ENCODE results near the gene SLC38A10. TPM values are rescaled to one million over a fixed set of nuclear protein-coding genes. Genes with fewer than 3 reads are reported as not detected.
A peak's percentile ranks its signal among the peaks of the same experiment; 100 is the strongest.

Gene SLC38A10
- total and polyA plus RNA-seq, 4 experiments from 2014 or later, result 49.0 to 113 (median 90.7) TPM

- no peaks in the 10 kb centered on the region for H3K36me3 ChIP-seq (ENCODE audit: insufficient read depth, low read length)
- Mint-ChIP-seq H3K27me3 (no peaks in the 10 kb centered on the region), H3K36me3 (peaks cover 0 to 7% of the 10 kb centered on the region in 2 donors), H3K27ac (peak overlapping the region in 2 of 7 donors; percentile 48 to 73), H3K4me3 (no peak overlapping the region), H3K9me3 (peaks cover 0 to 1% (median 0%) of the 10 kb centered on the region in 8 donors), H3K4me1 (peaks cover 7 to 34% (median 23%) of the 10 kb centered on the region in 4 donors)
- ChIA-PET POLR2A (ENCODE audit: partially characterized antibody) (no interaction called here), CTCF (ENCODE audit: partially characterized antibody) (no interaction called here)
- H3K9me3 ChIP-seq (ENCODE audit: control insufficient read depth in 1 of 2, low read length in 2 of 2), result no peaks in the 10 kb centered on the region
- no peaks in the 10 kb centered on the region for H3K27me3 ChIP-seq (ENCODE audit: insufficient read depth, low read length)
- peaks cover 21% of the 10 kb centered on the region for H3K4me1 ChIP-seq (ENCODE audit: insufficient read depth, low read length)
- peak in 1 of 5 donors; percentile 24 for DNase-seq
- no peak overlapping the region for H3K4me3 ChIP-seq (ENCODE audit: low read length in 2 of 2)
- intact Hi-C loops (cut with micrococcal nuclease), result no loop called here
- H3K27ac ChIP-seq (ENCODE audit: low read depth, low read length), result no peak overlapping the region
Measured at GRCh38 chr17:81242421-81243332, 52.4 kb downstream of the SLC38A10 start.

GRCh38 chr17:81241648-81242420 lies 53.3 kb downstream of the SLC38A10 start:
- Histone ChIP-seq H3K9me3 (ENCODE audit: control insufficient read depth in 1 of 2, low read length in 2 of 2) (no peaks in the 10 kb centered on the region), H3K27ac (ENCODE audit: low read depth, low read length) (no peak overlapping the region), H3K4me1 (ENCODE audit: insufficient read depth, low read length) (peaks cover 29% of the 10 kb centered on the region), H3K27me3 (ENCODE audit: insufficient read depth, low read length) (no peaks in the 10 kb centered on the region), H3K4me3 (ENCODE audit: low read length in 2 of 2) (no peak overlapping the region), H3K36me3 (ENCODE audit: insufficient read depth, low read length) (no peaks in the 10 kb centered on the region)
- no peaks in the 10 kb centered on the region for H3K9me3 Mint-ChIP-seq
- peaks cover 0 to 7% of the 10 kb centered on the region in 2 donors for H3K36me3 Mint-ChIP-seq
- ChIA-PET CTCF (ENCODE audit: partially characterized antibody) (no interaction called here), POLR2A (ENCODE audit: partially characterized antibody) (no interaction called here)
- peak overlapping the region in 4 of 8 donors; percentile 17 to 57 (median 40) for H3K4me3 Mint-ChIP-seq
- intact Hi-C loops (cut with micrococcal nuclease), result loop anchor here (2.0 kb wide), 1 partner anchor 141 kb away; no protein-coding TSS in a partner anchor
- DNase-seq, result peak; percentile 43 to 56 (median 55)
- H3K27me3 Mint-ChIP-seq, result no peaks in the 10 kb centered on the region
- H3K27ac Mint-ChIP-seq, result peak overlapping the region in 3 of 7 donors; percentile 37 to 73 (median 48)
- peaks cover 9 to 40% (median 28%) of the 10 kb centered on the region in 4 donors for H3K4me1 Mint-ChIP-seq

- Mint-ChIP-seq H3K9me3 (no peaks in the 10 kb centered on the region), H3K4me3 (peak overlapping the region in 5 of 8 donors; percentile 15 to 95 (median 61)), H3K36me3 (peaks cover 0 to 7% of the 10 kb centered on the region in 2 donors), H3K27ac (peak overlapping the region in 3 of 7 donors; percentile 36 to 58 (median 46)), H3K27me3 (no peaks in the 10 kb centered on the region), H3K4me1 (peaks cover 9 to 39% (median 28%) of the 10 kb centered on the region in 4 donors)
- no peaks in the 10 kb centered on the region for H3K9me3 ChIP-seq (ENCODE audit: control insufficient read depth in 1 of 2, low read length in 2 of 2)
- no peaks in the 10 kb centered on the region for H3K27me3 ChIP-seq (ENCODE audit: insufficient read depth, low read length)
- POLR2A ChIA-PET (ENCODE audit: partially characterized antibody), result no interaction called here
- no peak overlapping the region for H3K4me3 ChIP-seq (ENCODE audit: low read length in 2 of 2)
- H3K4me1 ChIP-seq (ENCODE audit: insufficient read depth, low read length), result peaks cover 32% of the 10 kb centered on the region
- intact Hi-C loops (cut with micrococcal nuclease), result loop anchor here (2.0 kb wide), 1 partner anchor 140 kb away; no protein-coding TSS in a partner anchor
- CTCF ChIA-PET (ENCODE audit: partially characterized antibody), result interaction anchor here (1.1 kb wide), 1 partner anchor 99 kb away, joined by 3 read pairs; no protein-coding TSS in a partner anchor
- H3K27ac ChIP-seq (ENCODE audit: low read depth, low read length), result no peak overlapping the region
- no peaks in the 10 kb centered on the region for H3K36me3 ChIP-seq (ENCODE audit: insufficient read depth, low read length)
- DNase-seq, result no peak
Measured at GRCh38 chr17:81241203-81241602, 53.9 kb downstream of the SLC38A10 start.

GRCh38 chr17:81240761-81241160 lies 54.3 kb downstream of the SLC38A10 start:
- H3K27me3 Mint-ChIP-seq, result no peaks in the 10 kb centered on the region
- no peak overlapping the region for H3K4me3 ChIP-seq (ENCODE audit: low read length in 2 of 2)
- intact Hi-C loops (cut with micrococcal nuclease), result loop anchor here (2.0 kb wide), 1 partner anchor 140 kb away; no protein-coding TSS in a partner anchor
- peak overlapping the region in 5 of 7 donors; percentile 36 to 75 (median 58) for H3K27ac Mint-ChIP-seq
- ChIA-PET CTCF (ENCODE audit: partially characterized antibody) (interaction anchor here (1.1 kb wide), 1 partner anchor 98 kb away, joined by 3 read pairs; no protein-coding TSS in a partner anchor), POLR2A (ENCODE audit: partially characterized antibody) (interaction anchor here (2.7 kb wide), 1 partner anchor 19 kb away, joined by 48 read pairs; the partner anchor contains the start of gene CEP131)
- peak overlapping the region in 6 of 8 donors; percentile 38 to 95 (median 92) for H3K4me3 Mint-ChIP-seq
- no peaks in the 10 kb centered on the region for H3K36me3 ChIP-seq (ENCODE audit: insufficient read depth, low read length)
- peaks cover 32% of the 10 kb centered on the region for H3K4me1 ChIP-seq (ENCODE audit: insufficient read depth, low read length)
- DNase-seq, result peak in 1 of 5 donors; percentile 13
- H3K27me3 ChIP-seq (ENCODE audit: insufficient read depth, low read length), result no peaks in the 10 kb centered on the region
- no peaks in the 10 kb centered on the region for H3K9me3 ChIP-seq (ENCODE audit: control insufficient read depth in 1 of 2, low read length in 2 of 2)
- peaks cover 9 to 39% (median 28%) of the 10 kb centered on the region in 4 donors for H3K4me1 Mint-ChIP-seq
- H3K27ac ChIP-seq (ENCODE audit: low read depth, low read length), result no peak overlapping the region
- H3K9me3 Mint-ChIP-seq, result no peaks in the 10 kb centered on the region
- H3K36me3 Mint-ChIP-seq, result peaks cover 0 to 7% of the 10 kb centered on the region in 2 donors

GRCh38 chr17:81239714-81240555 lies 55.2 kb downstream of the SLC38A10 start:
- DNase-seq, result peak; percentile 22 to 62 (median 26)
- no peaks in the 10 kb centered on the region for H3K9me3 ChIP-seq (ENCODE audit: control insufficient read depth in 1 of 2, low read length in 2 of 2)
- H3K4me3 Mint-ChIP-seq, result peak overlapping the region; percentile 90 to 95 (median 94)
- no peaks in the 10 kb centered on the region for H3K36me3 ChIP-seq (ENCODE audit: insufficient read depth, low read length)
- peak overlapping the region; percentile 39 to 89 for H3K4me3 ChIP-seq (ENCODE audit: low read length in 2 of 2)
- H3K4me1 ChIP-seq (ENCODE audit: insufficient read depth, low read length), result peaks cover 32% of the 10 kb centered on the region
- no peaks in the 10 kb centered on the region for H3K27me3 ChIP-seq (ENCODE audit: insufficient read depth, low read length)
- ChIA-PET POLR2A (ENCODE audit: partially characterized antibody) (interaction anchor here (0.6 to 2.7 kb wide), 14 partner anchors 10 to 425 kb away, joined by 3 to 48 read pairs (median 6); partner anchors contain the start of genes BAIAP2, CEP131 and SLC38A10), CTCF (ENCODE audit: partially characterized antibody) (interaction anchor here (1.1 to 2.1 kb wide), 4 partner anchors 13 to 98 kb away, joined by 3 to 7 read pairs (median 6); partner anchors contain the start of gene CEP131)
- H3K36me3 Mint-ChIP-seq, result peaks cover 0 to 8% of the 10 kb centered on the region in 2 donors
- no peaks in the 10 kb centered on the region for H3K27me3 Mint-ChIP-seq
- peak overlapping the region; percentile 80 for H3K27ac ChIP-seq (ENCODE audit: low read depth, low read length)
- H3K9me3 Mint-ChIP-seq, result no peaks in the 10 kb centered on the region
- H3K27ac Mint-ChIP-seq, result peak overlapping the region; percentile 78 to 95 (median 92)
- peaks cover 9 to 40% (median 29%) of the 10 kb centered on the region in 4 donors for H3K4me1 Mint-ChIP-seq
- intact Hi-C loops (cut with micrococcal nuclease), result loop anchor here (1.0 to 5.0 kb wide), 4 partner anchors 17 to 272 kb away; partner anchors contain the start of genes ACTG1 and SLC38A10
